ENCODE measurements around the gene SORL1.

GRCh38 chr11:121463689-121464335 lies 11.7 kb downstream of the SORL1 start:
- TF ChIP-seq POLR2AphosphoS5 (IDR thresholded peaks at IDR 0.05; ENCODE audit: borderline replicate concordance, low read depth, low read length) = no peak
- TF ChIP-seq EZH2 (IDR thresholded peaks at IDR 0.05) = no peak
- no peak for TF ChIP-seq FOXP2 (optimal IDR thresholded peaks at IDR 0.05; ENCODE audit: control extremely low read depth, extremely low read length, insufficient read depth)
